Peyer's patch (tissue), 4 donors: ENCODE data around the gene STK32A.

Experiments
- CTCF ChIP-seq, 6 experiments: fragments of 450-650 bp in 4 of 6; fragments of 200-600 bp in 2 of 6; sonication (generic) in 1 of 6; IDR thresholded peaks; one replicate each; pipeline ENCODE4 v1.5.1; 2017 to 2019; ENCODE audit warnings: antibody characterized with exemption in 6 of 6, mild to moderate bottlenecking in 3 of 6, moderate library complexity in 1 of 6
- POLR2A ChIP-seq, 2 donors: fragments of 450-650 bp; IDR thresholded peaks; one replicate each; pipeline ENCODE4 v1.5.1; 2017; ENCODE audit warnings: antibody characterized with exemption in 2 of 2, mild to moderate bottlenecking in 2 of 2, moderate library complexity in 2 of 2

GRCh38 chr5:147223343-147223742 is 11.5 kb upstream of the STK32A start:
- TF ChIP-seq CTCF (IDR thresholded peaks at IDR 0.05) (no peak), POLR2A (IDR thresholded peaks at IDR 0.05) (no peak)
